Esophagus muscularis mucosa (tissue), 3 donors: ENCODE results near the gene ASB7.

Source experiments
- POLR2A ChIP-seq: fragments of 450-650 bp; IDR thresholded peaks from one replicate; pipeline ENCODE4 v1.6.1; 2017; ENCODE audit warnings: antibody characterized with exemption, moderate library complexity, mild to moderate bottlenecking, low read depth
- TF ChIP-seq, protein P1 (sequence below), 3 experiments: fragments of 200-600 bp in 2 of 3; fragments of 450-650 bp in 1 of 3; sonication (generic) in 2 of 3; IDR thresholded peaks; one replicate each; pipeline ENCODE4 v1.5.1; 2017 to 2019; ENCODE audit warnings: antibody characterized with exemption in 3 of 3, mild to moderate bottlenecking in 2 of 3, moderate library complexity in 1 of 3

GRCh38 chr15:100692671-100693070 lies 90.3 kb downstream of the ASB7 start:
- no peak for TF ChIP-seq POLR2A
- TF ChIP-seq, protein P1, sequence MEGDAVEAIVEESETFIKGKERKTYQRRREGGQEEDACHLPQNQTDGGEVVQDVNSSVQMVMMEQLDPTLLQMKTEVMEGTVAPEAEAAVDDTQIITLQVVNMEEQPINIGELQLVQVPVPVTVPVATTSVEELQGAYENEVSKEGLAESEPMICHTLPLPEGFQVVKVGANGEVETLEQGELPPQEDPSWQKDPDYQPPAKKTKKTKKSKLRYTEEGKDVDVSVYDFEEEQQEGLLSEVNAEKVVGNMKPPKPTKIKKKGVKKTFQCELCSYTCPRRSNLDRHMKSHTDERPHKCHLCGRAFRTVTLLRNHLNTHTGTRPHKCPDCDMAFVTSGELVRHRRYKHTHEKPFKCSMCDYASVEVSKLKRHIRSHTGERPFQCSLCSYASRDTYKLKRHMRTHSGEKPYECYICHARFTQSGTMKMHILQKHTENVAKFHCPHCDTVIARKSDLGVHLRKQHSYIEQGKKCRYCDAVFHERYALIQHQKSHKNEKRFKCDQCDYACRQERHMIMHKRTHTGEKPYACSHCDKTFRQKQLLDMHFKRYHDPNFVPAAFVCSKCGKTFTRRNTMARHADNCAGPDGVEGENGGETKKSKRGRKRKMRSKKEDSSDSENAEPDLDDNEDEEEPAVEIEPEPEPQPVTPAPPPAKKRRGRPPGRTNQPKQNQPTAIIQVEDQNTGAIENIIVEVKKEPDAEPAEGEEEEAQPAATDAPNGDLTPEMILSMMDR (IDR thresholded peaks at IDR 0.05): no peak
